HG03064 (cell line): Measurements from ENCODE around the gene RAPGEF1.

Source experiments
- ATAC-seq: cut with Tn5 transposase; IDR thresholded peaks from one replicate; pipeline ENCODE4 v1.9.1; 2021; ENCODE audit warnings: low read depth; ENCODE audit not compliant: unreplicated experiment

RAPGEF1 gene

DNA sequence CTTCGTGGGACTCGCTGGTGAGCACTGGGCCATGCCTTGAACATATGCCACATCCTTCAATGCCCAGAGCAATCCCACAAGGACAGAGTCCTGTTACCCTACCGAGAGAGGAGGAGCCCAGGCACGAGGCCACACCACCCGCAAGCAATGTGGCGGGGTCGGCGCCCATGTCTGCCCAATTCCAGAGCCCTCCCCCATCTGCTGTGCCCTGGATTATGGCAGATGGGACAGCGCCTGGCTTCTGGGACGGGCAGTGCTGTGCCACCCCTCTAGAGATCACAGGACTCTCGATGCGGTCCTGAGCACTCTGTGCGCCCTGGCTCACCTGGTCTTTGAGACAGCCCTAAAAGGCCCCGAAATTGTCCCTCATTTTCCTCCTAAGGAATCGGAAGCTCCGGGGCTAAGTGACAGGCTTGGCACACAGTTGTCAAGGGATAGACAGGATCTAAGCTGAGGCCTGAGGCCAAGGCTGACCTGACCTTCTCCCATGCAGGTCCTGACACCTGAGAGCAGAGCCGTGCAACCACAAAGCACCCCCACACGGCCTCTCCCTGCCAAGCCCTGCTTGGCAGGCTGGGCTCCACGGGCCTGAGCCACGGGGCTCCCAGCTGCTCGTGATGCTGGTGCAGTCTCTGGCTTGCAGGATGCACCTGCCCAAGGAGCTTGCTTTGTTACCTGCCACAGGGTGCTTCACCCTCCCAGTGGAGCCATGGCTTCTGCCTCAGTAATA lies 145.8 kb downstream of the RAPGEF1 start:
- ATAC-seq = no peak

DNA sequence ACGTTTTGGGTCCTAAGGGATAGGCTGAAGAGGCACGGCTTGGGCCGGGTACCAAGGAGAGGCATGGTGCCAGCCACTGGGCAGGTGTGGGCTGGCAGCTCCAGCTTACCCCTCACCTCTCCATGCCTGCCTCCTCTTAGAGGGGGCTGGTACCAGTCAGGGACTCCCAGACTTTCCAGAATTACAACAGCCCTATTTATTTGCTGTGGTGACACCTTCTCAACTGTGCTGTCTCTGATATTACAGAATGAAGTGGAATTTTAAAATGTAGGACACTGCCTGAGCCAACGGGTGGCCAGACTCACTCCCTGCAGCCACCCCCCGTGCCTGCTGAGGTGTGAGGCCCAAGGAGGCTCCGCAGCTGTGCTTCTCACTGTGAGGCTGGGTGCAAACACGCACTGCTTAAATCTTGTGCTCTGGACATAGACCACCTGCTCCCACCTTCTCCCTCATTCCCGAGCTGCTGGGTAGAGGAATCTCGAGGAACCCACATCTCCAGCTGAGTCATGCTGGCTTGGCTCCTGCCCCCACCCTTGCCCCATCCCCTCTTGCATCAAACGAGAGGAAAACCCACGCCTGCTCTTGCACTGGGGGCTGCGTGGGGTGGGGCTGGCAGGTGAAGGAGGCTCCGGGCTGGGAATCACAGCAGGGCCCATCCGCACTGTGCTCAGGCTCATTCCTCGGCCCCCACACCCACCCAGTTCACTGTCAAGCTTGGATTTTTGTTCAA lies 146.6 kb downstream of the RAPGEF1 start:
- no peak for ATAC-seq

DNA sequence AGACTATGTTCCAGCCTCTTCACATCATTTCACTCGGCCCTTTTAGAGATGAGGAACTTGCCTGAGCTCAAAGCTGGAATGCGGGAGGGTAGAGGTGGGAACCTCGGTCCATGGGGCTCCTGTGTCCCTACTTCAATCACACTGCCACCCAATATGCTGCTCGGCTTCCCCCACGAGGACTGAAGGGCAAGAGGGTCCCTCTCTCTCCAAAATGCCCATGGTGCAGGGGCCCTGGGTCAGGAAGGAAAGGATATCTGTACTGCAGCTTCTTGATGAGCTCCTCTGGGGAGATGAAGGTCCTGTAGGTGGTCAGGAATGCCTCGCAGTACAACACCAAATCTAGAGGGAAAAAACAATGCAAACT lies 148.0 kb downstream of the RAPGEF1 start:
- no peak for ATAC-seq

DNA sequence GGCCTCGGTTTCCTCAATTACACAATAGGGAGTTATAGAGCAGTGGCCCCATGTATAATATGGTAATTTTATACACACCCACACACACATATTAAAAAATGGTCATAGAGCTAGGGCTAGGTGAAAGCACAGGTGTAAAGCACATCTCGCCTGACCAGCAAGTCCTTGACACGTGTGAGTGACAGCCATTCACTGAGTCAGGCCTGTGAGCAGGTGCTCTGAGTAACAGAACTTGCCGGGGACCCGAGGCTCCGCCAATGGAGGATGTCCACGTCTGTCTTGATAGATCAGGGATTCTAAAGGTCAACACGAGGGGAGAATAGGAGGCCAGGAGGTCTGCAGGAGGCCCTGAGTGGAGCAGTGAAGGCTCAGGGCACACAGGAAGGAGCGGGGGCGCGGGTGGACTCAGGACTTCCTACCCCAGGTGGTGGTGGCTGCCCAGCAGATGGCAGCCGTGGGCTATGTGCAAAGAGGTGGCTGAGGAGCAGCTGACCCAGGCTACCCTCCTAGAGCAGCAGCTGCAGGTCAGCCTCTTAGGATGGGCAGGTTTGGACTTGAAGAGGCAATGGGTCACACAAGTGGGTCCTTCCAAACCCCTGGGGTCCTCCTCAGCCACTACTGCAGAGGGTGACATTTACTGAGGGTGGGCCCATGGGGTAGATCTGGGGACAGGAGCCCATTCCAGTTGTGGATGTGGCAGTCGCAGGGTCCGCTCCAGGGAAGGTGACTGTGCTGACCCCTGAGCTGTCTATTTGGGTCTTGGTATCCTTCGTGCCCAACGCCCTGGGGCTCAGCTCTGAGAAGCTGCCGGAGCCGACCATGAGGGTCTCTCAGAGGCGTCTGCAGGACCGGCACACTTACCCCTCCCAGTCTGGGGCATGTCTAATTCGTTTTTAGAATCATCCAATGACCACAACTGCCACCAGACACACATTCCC lies 148.7 kb downstream of the RAPGEF1 start:
- no peak for ATAC-seq

DNA sequence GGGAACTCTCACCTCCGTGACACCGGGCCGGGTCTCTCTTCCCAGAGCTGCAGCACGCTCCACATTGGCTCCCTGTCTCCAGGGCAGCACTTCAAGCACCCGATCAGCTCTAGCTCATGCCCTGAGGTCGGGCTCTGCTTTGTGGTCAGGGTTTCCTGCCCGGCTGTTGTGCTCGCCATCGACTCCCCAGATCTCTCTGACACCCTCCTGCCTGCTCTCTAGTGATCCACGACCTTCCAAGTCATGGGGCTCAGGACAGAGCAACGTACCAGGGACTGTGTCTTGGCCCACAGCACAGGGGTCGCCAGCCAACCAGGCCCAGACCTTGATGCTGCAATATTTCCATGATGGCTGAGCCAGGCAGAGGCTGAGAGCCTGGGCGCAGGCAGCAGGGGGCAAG lies 149.4 kb downstream of the RAPGEF1 start:
- no peak for ATAC-seq

DNA sequence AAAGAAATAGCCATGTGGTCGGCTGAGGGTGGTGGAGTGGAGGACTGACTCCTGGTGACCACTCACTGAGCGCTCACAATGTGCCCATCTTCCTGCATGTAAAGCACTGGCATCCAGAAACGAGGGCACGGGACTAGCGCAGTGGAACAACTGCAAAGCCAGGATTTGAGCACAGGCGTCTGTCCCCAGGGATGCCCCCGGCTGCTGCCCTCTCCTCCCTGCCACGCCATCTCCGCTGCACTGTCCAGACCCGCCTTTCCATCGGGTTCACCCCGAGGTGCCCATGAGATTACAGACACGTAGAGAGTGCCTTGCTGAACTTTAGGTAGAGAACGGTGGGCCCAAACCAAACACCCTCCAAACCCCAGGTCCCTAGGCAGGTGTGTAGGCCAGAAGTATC lies 149.9 kb downstream of the RAPGEF1 start:
- ATAC-seq = no peak

DNA sequence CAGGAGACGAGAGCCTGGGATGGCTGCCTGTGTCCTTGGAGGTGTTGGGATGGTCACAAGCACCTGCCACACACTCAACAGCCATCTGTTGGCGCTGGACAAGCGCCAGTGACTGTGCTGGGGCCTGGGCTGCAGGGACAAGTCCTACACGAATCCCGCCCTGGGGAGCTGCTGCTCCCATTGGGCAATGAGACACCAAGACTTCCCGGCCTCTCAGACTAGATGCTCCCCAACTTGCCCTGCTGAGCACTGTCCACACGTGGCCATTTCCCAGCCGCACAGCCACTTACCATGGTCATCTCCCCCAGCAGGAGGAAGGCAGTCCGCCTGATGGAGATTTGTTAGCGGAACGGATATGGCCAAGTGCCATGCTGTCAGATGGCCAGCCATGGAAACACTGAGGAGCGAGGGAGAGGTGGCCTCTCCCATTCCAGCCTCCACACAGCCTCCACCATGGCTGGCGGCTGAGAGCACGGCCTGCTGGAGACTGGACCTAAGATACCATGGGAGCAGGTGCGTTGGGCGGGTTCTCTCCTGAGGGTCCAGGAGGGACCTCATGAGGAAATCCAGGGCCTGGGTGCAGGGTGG lies 150.7 kb downstream of the RAPGEF1 start:
- no peak for ATAC-seq

DNA sequence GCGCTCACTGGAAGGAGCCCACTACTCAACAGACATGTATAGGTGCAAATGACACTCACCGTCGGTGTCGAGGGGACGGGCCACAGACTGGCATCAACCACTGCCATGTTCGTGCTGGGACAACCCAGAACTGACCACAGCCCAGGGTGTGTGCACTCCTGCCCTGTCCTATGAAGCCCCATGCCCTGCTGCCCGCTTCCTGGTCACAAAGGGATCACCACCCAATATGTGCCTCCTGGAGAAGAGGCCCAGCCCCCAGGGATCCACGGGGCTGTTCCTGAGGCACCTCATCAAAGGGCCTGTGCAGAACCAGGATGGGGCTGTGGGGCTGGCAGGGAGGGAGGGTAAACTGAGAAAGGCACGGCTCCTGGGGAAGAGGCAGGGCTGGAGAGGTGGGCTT lies 151.5 kb downstream of the RAPGEF1 start:
- no peak for ATAC-seq

DNA sequence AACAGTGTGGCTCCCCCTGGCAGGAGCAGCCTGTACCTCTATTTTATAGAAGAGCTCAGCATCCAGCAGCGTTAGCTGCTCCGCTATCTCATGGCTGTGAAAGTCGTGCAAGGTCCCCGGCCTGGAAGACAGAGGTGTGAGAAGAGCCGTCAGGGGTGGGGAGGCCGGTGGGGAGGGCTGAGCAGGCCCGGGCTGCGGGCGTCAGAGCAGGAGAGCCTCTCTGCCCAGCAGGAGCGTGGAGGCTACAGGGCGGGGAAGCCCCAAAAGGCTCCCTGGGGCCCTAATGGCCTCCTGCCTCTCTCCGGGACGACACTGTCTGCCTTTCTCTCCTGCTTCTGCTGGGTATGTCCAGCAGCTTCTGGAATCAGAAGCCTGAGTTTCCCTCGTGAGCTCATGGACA lies 152.0 kb downstream of the RAPGEF1 start:
- no peak for ATAC-seq

DNA sequence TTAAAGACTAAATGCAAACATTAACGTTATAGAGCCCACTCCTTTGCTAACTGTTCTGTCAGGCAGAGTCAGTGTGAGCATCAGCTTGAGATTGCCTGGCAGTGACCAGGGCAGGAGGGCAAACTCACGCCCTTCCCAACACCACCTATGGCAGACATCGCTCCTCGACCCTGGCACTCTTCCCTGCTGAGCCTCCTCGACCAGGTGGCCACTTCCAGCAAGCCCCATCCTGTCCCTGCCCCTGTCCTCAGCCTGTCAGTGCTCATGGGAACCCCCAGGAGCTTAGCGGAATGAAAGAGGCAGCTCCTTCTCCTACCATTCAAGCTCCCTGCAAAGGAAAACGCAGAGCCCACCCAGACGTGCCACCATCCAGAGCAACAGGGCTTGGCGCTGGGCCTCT lies 152.5 kb downstream of the RAPGEF1 start:
- ATAC-seq = no peak

DNA sequence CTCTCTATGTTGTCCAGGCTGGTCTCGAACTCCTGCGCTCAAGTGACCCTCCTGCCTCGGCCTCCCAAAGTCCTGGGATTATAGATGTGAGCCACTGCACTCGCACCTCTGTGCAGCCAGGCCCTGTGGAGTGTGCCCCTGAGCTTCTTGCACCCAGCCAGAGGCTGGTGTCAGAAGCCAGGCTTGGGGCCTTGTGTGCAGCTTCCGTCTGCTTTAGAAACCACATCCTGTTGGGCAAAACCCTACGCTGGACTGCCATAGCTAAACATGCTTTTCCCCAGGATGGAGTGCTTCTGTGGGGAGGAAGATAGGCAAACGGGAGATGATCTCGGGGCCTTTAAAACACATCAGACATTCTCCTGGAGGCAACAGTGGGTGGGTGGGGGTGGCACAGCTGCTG lies 154.5 kb downstream of the RAPGEF1 start:
- no peak for ATAC-seq

DNA sequence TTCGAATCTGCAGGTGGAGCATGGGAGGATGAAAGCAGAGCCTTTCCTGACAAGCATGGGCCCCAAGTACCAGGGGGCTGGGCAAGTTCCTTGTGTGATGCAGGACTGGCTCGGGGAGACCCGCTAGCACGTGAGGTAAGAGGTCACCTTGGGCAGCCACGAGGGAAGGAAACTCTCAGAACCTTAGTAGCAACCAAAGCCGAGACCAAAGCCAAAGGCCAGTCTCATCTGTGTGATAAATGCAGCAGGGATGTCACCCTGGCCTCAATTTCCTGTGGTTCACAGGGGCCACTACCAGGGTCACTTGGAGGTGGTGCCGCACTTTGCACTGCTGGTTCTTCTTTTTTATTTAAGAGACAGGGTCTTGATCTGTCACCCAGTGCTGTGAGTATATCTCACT lies 155.0 kb downstream of the RAPGEF1 start:
- ATAC-seq = no peak

DNA sequence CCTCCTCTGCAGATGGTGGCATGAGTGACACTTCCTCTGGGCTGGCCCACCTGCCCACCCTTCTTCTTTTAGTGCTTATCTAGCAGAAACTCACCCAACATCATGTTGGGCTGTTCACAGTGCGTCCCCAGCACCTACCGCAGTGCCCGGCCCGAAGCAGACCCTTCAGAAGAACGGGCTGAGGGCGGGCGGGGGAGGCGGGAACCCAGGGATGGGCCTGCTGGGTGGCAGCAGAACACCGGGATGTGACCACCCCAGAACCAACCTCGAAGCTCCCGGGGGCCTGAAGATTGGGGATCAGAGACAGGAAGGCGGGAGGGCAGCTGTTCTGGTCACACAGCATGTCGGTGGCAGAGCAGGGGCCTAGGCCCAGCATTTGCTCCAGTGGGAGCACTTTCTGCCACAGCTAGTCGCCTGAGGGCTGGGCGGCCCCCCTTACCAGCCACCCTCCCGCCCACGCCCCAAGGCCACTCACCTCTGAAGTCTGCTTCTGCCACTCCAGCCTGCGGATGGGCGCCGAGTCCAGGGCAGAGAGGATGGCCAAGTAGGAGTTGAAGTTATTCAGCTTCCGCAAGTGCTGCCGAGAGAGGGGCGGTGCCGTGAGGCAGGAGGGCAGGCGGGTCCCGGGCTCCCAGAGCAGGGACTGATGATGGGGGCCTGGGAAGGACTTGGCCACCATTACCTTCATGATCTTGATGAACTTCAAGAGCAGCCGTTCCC lies 155.9 kb downstream of the RAPGEF1 start:
- no peak for ATAC-seq

DNA sequence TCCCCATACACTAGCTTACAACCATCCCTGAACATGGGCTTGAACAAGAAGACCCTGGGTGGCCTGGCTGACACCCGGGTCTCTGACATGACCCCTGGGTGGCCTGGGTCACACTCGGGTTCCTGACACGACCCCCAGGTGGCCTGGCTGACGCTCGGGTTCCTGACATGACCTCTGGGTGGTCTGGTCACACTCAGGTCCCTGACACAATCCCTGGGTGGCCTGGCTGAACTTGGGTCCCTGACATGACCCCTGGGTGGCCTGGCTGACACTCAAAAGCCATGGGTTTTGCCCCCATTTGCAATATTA lies 156.6 kb downstream of the RAPGEF1 start:
- ATAC-seq = no peak

DNA sequence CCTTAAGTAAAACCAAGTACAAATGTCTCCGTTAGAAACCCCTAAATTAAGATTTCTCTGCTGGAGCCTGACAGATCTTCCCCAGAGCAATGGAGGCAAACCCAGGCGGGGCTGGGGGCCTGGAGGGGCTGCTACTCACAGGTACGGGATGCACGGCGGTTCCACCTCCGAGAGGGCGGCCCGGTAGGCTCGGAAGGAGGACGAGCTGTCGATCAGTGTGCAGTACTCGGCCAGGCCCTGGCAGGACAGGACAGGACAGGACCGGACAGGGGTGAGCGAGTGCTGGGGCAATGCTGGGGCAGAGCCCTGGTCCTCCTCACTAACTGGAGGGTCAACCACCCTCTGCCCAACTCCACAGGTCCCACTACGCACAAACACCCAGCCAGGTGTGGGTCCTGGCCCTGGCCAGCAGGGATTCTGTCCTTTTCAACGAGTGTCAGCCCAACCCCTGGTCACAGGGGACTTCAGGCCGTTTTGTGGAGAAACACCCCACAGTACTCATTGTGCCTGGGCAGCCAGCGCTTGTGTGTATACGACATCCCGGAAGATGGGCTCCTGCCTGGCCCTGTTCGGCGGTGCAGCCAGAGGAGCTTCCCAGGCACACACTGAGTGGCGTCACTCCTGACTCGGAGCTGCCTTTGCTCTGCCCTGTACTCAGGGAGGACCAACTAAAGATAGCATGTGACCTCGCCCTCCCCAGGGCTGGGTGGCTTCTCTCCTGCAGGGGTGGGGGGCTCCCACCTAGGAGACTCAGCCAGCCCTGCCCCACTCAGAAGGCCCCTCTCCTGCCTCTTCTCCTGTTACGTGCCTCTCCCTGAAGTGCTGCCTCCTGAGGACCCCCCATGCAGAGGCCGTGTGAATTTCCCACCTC lies 157.2 kb downstream of the RAPGEF1 start:
- ATAC-seq = no peak

DNA sequence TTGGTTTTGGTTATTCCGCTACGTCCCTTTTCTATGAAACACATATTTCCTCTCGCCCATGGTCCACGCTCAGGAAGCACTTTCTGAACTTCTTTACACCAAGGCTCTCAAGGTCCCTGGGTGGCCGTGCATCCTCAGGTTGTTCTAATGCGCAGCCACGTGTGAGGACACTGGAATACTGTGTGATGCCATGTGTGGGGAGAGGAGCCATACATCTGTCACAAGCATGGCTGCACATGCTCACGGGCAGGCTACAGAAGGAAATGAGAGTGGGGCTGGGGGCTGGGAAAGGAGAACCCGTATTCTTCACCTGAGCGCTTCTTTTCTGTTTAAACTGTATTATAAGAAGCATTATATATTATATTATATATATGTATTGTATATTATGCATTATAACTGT lies 157.8 kb downstream of the RAPGEF1 start:
- ATAC-seq = no peak

DNA sequence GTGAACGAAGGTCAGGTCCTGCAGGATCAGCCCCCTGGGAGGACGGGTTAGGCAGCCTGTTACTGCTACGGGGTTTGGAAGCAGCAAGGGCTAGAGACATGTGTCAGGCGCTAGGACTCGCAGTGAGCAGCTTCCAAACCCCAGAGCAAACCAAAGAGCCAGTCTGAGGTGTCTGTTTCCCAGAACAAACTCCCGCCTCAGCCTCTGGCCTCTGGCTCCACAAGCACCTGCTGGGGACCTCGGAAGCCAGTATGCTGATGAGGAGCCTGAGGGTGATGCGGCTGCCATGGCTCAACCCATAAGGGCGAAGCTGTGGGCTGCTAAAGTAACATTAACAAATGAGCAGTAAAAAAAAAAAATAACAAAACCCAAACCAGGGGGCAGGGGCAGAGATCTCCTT lies 159.5 kb downstream of the RAPGEF1 start:
- ATAC-seq = no peak

DNA sequence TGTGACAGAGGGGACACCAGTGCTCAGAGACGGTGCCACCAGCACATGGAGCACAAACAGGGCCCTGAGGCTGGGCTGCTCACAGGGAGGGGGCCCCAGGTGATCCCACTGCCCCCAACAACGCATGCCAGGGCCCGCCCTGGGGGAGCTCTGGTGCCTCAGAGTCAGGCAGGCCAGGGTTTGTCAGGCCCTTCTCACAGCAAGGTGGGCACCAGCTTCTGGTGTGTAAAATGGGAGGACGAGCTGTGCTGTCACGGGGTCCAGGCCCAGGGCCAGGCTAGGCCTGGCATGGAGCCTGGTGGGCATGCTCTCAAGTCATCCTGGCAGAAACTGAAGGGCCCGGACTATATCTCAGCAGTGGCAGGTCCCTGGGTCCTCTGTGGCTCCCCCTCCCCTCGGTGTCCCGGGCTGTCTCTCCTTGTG lies 160.1 kb downstream of the RAPGEF1 start:
- ATAC-seq = no peak

DNA sequence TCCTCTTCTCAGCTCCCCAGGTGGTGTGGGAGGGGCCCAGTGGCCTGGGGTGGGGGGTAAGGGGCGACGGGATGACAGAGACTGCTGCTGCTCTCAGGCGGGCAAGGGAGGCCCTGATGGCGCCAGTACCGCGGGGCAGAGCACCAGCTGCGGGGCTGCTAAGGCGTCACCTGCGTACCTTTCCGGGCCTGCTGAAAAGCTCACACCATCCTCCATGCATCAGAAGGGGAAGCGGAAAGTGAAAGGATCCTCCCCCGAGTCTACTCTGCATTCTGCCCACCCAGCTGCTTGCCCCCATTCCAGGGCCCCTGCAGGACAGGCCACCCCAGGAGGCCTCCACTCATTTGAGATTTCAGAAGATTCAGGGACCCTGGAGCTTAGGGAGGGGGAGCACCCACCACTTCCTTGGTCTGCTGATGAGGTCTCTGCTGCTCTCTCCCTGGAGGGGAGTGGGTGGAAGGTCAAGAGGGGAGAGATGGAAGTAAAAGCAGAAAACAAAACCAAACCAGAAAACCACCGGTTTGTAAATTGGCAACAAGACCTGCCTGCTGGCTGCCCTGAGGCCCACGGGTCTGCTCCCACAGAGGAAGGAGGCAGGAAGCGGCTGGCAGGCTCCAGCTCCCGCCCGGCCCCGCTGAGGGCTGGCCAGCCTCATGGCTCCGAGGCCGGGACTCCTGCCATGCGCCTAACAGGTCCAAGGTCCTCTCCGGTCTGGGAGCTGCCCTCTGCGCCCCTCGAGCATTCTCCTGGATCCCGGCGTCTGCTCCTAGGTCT lies 161.0 kb downstream of the RAPGEF1 start:
- peak; percentile 76 for ATAC-seq
